Esophagus squamous epithelium (tissue), 4 donors: Measurements from ENCODE around the gene NOS2.
"Not testable (repeated sequence)": the region's sequence is repeated elsewhere in the genome, so short reads cannot be mapped to it uniquely, and the experiment has no call there.

Experiments
- POLR2A ChIP-seq, 4 donors: fragments of 450-650 bp; IDR thresholded peaks; one replicate each; pipeline ENCODE4 v1.6.1; 2017; ENCODE audit warnings: antibody characterized with exemption in 4 of 4, mild to moderate bottlenecking in 4 of 4, moderate library complexity in 3 of 4
- TF ChIP-seq, protein P1 (sequence below), 6 experiments: fragments of 450-650 bp in 4 of 6; fragments of 200-600 bp in 2 of 6; sonication (generic) in 2 of 6; IDR thresholded peaks; one replicate each; pipeline ENCODE4 v1.5.1; 2016 to 2019; ENCODE audit warnings: antibody characterized with exemption in 6 of 6, mild to moderate bottlenecking in 4 of 6, moderate library complexity in 4 of 6

DNA sequence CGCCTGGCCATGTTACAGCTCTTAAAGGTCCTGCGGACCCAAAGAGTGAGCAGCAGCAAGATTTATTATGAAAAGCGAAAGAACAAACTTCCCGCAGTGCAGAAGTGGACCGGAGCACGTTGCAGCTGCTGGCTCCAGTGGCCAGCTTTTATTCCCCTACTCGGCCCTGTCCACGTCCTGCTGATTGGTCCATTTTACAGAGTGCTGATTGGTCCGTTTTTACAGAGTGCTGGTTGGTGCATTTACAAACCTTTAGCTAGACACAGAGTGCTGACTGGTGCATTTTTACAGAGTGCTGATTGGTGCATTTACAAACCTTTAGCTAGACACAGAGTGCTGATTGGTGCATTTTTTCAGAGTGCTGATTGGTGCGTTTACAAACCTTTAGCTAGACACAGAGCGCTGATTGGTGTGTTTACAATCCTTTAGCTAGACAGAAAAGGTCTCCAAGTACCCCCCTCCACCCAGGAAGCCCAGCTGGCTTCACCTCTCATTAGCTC is 46.5 kb upstream of the NOS2 start:
- TF ChIP-seq, protein P1, sequence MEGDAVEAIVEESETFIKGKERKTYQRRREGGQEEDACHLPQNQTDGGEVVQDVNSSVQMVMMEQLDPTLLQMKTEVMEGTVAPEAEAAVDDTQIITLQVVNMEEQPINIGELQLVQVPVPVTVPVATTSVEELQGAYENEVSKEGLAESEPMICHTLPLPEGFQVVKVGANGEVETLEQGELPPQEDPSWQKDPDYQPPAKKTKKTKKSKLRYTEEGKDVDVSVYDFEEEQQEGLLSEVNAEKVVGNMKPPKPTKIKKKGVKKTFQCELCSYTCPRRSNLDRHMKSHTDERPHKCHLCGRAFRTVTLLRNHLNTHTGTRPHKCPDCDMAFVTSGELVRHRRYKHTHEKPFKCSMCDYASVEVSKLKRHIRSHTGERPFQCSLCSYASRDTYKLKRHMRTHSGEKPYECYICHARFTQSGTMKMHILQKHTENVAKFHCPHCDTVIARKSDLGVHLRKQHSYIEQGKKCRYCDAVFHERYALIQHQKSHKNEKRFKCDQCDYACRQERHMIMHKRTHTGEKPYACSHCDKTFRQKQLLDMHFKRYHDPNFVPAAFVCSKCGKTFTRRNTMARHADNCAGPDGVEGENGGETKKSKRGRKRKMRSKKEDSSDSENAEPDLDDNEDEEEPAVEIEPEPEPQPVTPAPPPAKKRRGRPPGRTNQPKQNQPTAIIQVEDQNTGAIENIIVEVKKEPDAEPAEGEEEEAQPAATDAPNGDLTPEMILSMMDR (IDR thresholded peaks at IDR 0.05), result not testable (repeated sequence)
- TF ChIP-seq POLR2A (IDR thresholded peaks at IDR 0.05), result not testable (repeated sequence)
